GOT3 (cell line): ENCODE measurements around the gene GFPT2.

Experiments
- DNase-seq: peaks from one replicate; lab custom pipeline; 2025; ENCODE audit warnings: mixed read lengths; lab: John Stamatoyannopoulos, UW

Gene GFPT2

GRCh38 chr5:180282281-180282680 is 70.9 kb downstream of the GFPT2 start:
- DNase-seq, result no peak

- no peak for DNase-seq
Measured at GRCh38 chr5:180281706-180282105, 71.4 kb downstream of the GFPT2 start.

GRCh38 chr5:180274695-180275094 is 78.4 kb downstream of the GFPT2 start:
- DNase-seq, result no peak

GRCh38 chr5:180271221-180271620 is 81.9 kb downstream of the GFPT2 start:
- DNase-seq, result no peak

- no peak for DNase-seq
Measured at GRCh38 chr5:180259260-180259611, 93.9 kb downstream of the GFPT2 start.

GRCh38 chr5:180253036-180253824 is 99.9 kb downstream of the GFPT2 start:
- DNase-seq, result no peak

- DNase-seq, result no peak
Measured at GRCh38 chr5:180251887-180252286, 101.2 kb downstream of the GFPT2 start.

- no peak for DNase-seq
Measured at GRCh38 chr5:180251141-180251540, 102.0 kb downstream of the GFPT2 start.
